ENCODE data around the gene DLG5.

DLG5 gene

GRCh38 chr10:77909749-77910375 lies 16.7 kb downstream of the DLG5 start:
- DNase-seq: no peak

GRCh38 chr10:77909021-77909748 lies 17.4 kb downstream of the DLG5 start:
- no peak for DNase-seq

GRCh38 chr10:77907900-77908717 lies 18.4 kb downstream of the DLG5 start:
- DNase-seq: no peak

GRCh38 chr10:77907462-77907861 lies 19.1 kb downstream of the DLG5 start:
- no peak for DNase-seq

- no peak for DNase-seq
Measured at GRCh38 chr10:77906951-77907421, 19.6 kb downstream of the DLG5 start.

GRCh38 chr10:77905781-77906180 lies 20.8 kb downstream of the DLG5 start:
- DNase-seq: no peak

GRCh38 chr10:77905086-77905748 lies 21.3 kb downstream of the DLG5 start:
- DNase-seq: no peak

GRCh38 chr10:77904100-77904840 lies 22.3 kb downstream of the DLG5 start:
- no peak for DNase-seq

GRCh38 chr10:77902159-77902558 lies 24.4 kb downstream of the DLG5 start:
- no peak for DNase-seq

- no peak for DNase-seq
Measured at GRCh38 chr10:77901743-77902142, 24.8 kb downstream of the DLG5 start.

- DNase-seq: no peak
Measured at GRCh38 chr10:77899690-77900089, 26.9 kb downstream of the DLG5 start.

- DNase-seq: no peak
Measured at GRCh38 chr10:77899080-77899477, 27.5 kb downstream of the DLG5 start.

GRCh38 chr10:77898323-77899079 lies 28.1 kb downstream of the DLG5 start:
- DNase-seq: no peak

- DNase-seq: no peak
Measured at GRCh38 chr10:77896058-77896457, 30.5 kb downstream of the DLG5 start.

- no peak for DNase-seq
Measured at GRCh38 chr10:77894058-77894457, 32.5 kb downstream of the DLG5 start.

- no peak for DNase-seq
Measured at GRCh38 chr10:77893386-77893785, 33.2 kb downstream of the DLG5 start.

- no peak for DNase-seq
Measured at GRCh38 chr10:77892761-77893160, 33.8 kb downstream of the DLG5 start.

GRCh38 chr10:77892021-77892739 lies 34.4 kb downstream of the DLG5 start:
- DNase-seq: no peak

- no peak for DNase-seq
Measured at GRCh38 chr10:77890097-77890496, 36.5 kb downstream of the DLG5 start.

- DNase-seq: no peak
Measured at GRCh38 chr10:77889277-77889903, 37.2 kb downstream of the DLG5 start.

GRCh38 chr10:77888356-77888703 lies 38.2 kb downstream of the DLG5 start:
- DNase-seq: no peak
